HFFc6 (cell line): Measurements from ENCODE around the gene SBF2. TPM values are rescaled to one million over a fixed set of nuclear protein-coding genes. Genes with fewer than 3 reads are reported as not detected.

Experiments
- DNase-seq: peaks from one replicate; pipeline ENCODE4 v3.0.0-alpha.2; 2018
- H3K27ac Mint-ChIP-seq: 2 replicates; pipeline ENCODE4 v1.8.0; 2020; ENCODE audit warnings: mild to moderate bottlenecking, mixed read lengths
- H3K27me3 Mint-ChIP-seq: 2 replicates; pipeline ENCODE4 v1.8.0; 2021; ENCODE audit warnings: mild to moderate bottlenecking, moderate library complexity, mixed read lengths; ENCODE audit not compliant: insufficient read depth
- H3K36me3 Mint-ChIP-seq: 2 replicates; pipeline ENCODE4 v1.8.0; 2021; ENCODE audit warnings: low read depth, mixed read lengths
- H3K4me1 Mint-ChIP-seq: 2 replicates; pipeline ENCODE4 v1.8.0; 2020; ENCODE audit warnings: low read depth, mixed read lengths
- H3K4me3 Mint-ChIP-seq: 2 replicates; pipeline ENCODE4 v1.8.0; 2020; ENCODE audit warnings: mild to moderate bottlenecking, moderate library complexity, mixed read lengths
- H3K9me3 Mint-ChIP-seq: 2 replicates; pipeline ENCODE4 v1.8.0; 2020; ENCODE audit warnings: mild to moderate bottlenecking, mixed read lengths
- CTCF ChIP-seq: fragments of 200-600 bp; sonication (generic); IDR thresholded peaks from 2 replicates; pipeline ENCODE4 v1.5.0; 2021; ENCODE audit warnings: antibody characterized with exemption, mild to moderate bottlenecking
- total RNA-seq, 6 experiments: library from RNA; stranded (reverse); fragmentation: NEBNext Ultra II Directional; extraction: Animal tissue kit (Norgen Biotek cat#: 25700); gene quantifications; 2 replicates in 1 of 6; 3 replicates in 5 of 6; pipeline ENCODE4 v1.2.3, GENCODE V29; 2021

Gene SBF2
- total RNA-seq, 6 experiments from 2014 or later = 25.2 to 36.0 (median 30.7) TPM

- Mint-ChIP-seq H3K4me1 (peaks cover 42% of the 10 kb centered on the region), H3K27ac (peak within 1 kb of the TSS; percentile 99), H3K36me3 (peaks cover 51% of the 10 kb centered on the region), H3K4me3 (peak within 1 kb of the TSS; percentile 98), H3K9me3 (peaks cover 19% of the 10 kb centered on the region), H3K27me3 (peaks cover 46% of the 10 kb centered on the region)
- DNase-seq = peak; percentile 97
- TF ChIP-seq CTCF = peak; percentile 92
Observed at GRCh38 chr11:10304495-10305261, 10.7 kb upstream of the SBF2 start, which contains the start of gene ADM. Gene ADM (plus strand): TSS chr11:10305073. CDS start chr11:10305701, 628 bp downstream.

GRCh38 chr11:10303558-10304363 lies 9.7 kb upstream of the SBF2 start:
- Mint-ChIP-seq H3K27ac (peak overlapping the region; percentile 99), H3K27me3 (peaks cover 37% of the 10 kb centered on the region), H3K9me3 (peaks cover 19% of the 10 kb centered on the region), H3K4me1 (peaks cover 41% of the 10 kb centered on the region), H3K4me3 (peak overlapping the region; percentile 98), H3K36me3 (peaks cover 59% of the 10 kb centered on the region)
- no peak for TF ChIP-seq CTCF
- peak; percentile 70 for DNase-seq

GRCh38 chr11:10302744-10303557 lies 8.9 kb upstream of the SBF2 start:
- DNase-seq = peak; percentile 58
- peaks cover 41% of the 10 kb centered on the region for H3K4me1 Mint-ChIP-seq
- TF ChIP-seq CTCF = 0 out of 2 replicates have a peak, but pooled peaks have one; percentile 6
- peaks cover 29% of the 10 kb centered on the region for H3K27me3 Mint-ChIP-seq
- peaks cover 59% of the 10 kb centered on the region for H3K36me3 Mint-ChIP-seq
- peak overlapping the region; percentile 99 for H3K27ac Mint-ChIP-seq
- peak overlapping the region; percentile 98 for H3K4me3 Mint-ChIP-seq
- H3K9me3 Mint-ChIP-seq = peaks cover 19% of the 10 kb centered on the region

GRCh38 chr11:10302359-10302743 lies 8.3 kb upstream of the SBF2 start:
- TF ChIP-seq CTCF = no peak
- Mint-ChIP-seq H3K27me3 (peaks cover 25% of the 10 kb centered on the region), H3K9me3 (peaks cover 17% of the 10 kb centered on the region), H3K27ac (peak overlapping the region; percentile 99), H3K36me3 (peaks cover 57% of the 10 kb centered on the region), H3K4me1 (peaks cover 43% of the 10 kb centered on the region), H3K4me3 (peak overlapping the region; percentile 98)
- DNase-seq = no peak
